Stimulated activated CD4-positive, alpha-beta T cell treated with anti-CD3 and anti-CD28 coated beads, Interleukin-12 subunit alpha, Interleukin-12 subunit beta, amount 100 ng/mL, for 4 hours (primary cell): ENCODE results near the gene ASXL2.
"Not testable (repeated sequence)": the region's sequence is repeated elsewhere in the genome, so short reads cannot be mapped to it uniquely, and the experiment has no call there.

Experiments
- DNase-seq: peaks from one replicate; pipeline ENCODE4 v3.0.0-alpha.2; 2020

ASXL2 gene

DNA sequence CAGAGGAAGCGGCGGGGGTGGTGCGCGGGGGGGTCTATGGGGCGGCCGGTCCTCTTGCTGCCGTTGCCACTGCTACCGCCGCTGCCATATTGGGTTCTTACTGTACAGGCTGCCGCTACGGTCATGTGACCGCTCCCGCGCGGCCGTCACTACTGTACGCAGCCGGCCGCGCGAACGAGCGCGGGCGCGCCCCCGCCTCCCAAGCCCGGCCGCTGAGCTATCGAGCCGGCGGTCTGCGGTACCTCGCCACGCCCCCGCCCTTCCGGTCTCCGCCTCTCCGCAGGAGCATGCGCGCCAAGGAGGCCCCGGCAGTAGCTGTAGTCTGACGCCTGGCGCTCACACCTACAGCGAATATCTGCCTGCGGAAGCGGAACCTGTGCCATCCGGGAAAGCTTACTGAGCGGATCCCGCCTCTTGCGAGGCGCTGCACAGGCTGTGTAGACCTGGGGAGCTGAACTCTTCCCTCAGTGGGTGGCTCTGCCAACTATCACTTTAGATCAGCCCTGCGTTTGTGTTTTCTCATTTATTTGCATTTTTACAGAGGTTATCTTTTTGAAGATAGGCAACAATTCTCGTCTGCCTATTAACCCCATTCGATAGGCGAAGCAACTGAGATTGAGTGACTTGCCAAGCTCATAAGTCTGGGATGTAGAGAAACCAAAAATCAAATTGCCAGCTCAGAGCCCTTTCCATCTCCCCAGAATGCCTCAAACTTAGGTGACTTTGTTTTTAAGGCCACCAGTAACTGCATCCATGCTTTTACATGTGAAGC is at the start of gene ASXL2:
Gene ASXL2 (minus strand): TSS at position 127 of the 772 bp plus-strand sequence. CDS start 265 bp downstream, outside the sequence.
- peak; percentile 96 for DNase-seq

DNA sequence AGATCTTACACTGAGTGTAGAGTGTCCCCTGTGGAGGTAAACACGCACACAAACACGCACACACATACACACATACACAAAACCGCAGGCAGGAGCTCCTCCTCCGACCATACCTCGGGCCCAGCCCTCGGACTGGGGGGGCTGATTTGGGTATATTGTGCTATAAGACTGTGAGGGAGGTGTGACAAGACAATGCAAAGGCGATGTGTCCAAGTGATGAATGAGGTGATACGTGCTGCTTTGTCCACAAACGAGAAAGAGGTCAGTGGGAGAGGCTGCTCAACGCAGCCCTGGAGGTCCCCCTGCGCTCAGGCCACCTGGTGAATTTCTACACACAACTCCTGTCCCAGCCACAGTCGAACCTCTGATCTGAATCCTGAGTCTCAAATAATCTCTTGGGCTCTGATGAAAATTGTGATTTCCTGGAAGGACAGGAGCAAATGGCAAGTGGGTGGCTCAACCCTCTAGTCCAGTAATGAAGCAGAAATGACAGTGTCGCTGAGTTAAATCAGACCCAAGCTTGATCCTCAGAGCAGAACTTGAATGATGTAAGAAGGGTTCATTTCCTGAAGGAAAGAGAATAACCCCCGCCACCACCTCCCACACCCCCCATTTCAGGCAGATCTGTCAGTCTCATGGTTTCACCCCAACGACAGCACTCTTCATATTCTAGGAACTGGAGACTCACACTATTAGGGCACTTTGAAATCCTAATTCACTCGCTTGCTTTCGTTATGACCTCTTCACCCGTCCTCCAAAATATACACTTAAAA is 48.9 kb upstream of the ASXL2 start:
- DNase-seq, result no peak

DNA sequence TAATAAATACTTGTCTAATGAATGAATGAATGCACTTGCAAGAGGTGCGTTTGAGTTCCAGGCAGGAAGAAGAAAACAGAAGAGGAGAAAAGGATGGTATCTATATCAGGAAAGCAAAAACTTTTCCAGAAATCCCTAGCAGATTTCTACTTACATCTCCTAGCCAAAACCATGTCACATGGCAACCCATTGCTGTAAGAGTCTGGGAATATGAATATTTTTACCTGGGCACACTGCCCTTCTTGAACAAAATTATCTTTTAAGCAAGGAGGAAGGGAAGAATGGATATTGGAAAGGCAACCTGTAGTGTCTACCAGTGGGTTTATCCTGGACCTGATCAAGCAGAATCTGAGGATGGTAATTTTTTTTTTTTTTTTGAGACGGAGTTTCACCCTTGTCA is 44.2 kb upstream of the ASXL2 start:
- no peak for DNase-seq

DNA sequence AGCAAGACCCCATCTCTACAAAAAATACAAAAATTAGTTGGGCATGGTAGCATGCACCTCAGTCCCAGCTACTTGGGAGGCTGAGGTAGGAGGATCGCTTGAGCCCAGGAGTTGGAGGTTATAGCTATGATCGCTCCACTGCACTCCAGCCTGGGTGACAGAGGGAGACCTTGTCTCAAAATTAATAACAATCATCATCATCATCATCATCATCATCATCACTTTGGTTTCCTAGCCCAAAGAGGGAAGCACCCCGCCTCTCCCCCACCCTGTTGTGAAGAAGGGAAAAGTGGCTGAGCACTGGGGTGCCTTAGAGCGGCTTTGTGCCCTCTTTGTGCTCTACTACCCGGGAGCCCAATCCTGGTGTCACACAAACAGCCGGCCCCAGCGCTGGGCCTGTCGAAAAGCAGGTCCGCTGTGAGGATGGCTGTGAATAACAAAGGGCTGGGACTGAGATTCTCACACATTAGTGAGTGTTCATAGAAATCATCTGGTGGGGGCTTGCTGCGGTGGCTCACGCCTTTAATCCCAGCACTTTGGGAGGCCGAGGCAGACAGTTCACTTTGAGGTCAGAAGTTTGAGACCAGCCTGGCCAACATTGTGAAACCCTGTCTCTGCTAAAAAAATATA is 42.6 kb upstream of the ASXL2 start:
- DNase-seq, result no peak

DNA sequence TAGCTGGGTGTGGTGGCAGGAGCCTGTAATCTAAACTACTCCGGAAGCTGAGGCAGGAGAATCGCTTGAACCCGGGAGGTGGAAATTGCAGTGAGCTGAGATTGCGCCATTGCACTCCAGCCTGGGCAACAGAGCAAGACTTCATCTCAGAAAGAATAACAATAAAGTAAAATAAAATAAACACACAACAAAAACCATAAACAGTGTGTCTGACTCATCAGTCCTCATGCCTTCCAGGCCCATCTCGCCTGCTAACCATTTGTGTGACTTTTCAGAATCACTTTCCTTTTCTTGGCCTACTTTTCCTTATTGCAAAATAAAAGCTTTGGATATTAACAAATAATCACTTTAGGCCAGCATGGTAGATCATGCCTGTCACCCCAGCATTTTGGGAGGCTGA is 42.0 kb upstream of the ASXL2 start:
- DNase-seq, result no peak

DNA sequence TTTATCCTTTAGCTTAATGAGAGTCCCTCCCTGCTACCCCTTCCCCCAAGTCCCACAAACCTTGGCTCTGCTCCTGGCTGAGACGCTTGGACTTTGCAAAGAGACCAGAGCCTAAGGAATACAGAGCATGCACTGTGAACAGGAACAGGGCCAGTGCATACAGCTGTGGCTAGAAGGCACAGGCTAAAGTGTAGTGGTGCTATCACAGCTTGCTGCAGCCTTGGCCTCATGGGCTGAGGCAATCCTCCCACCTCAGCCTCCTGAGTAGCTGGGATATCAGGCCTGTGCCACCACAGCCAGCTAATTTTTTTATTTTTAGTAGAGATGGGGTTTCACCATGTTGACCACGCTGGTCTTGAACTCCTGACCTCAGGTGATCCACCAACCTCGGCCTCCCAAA is 39.5 kb upstream of the ASXL2 start:
- no peak for DNase-seq

DNA sequence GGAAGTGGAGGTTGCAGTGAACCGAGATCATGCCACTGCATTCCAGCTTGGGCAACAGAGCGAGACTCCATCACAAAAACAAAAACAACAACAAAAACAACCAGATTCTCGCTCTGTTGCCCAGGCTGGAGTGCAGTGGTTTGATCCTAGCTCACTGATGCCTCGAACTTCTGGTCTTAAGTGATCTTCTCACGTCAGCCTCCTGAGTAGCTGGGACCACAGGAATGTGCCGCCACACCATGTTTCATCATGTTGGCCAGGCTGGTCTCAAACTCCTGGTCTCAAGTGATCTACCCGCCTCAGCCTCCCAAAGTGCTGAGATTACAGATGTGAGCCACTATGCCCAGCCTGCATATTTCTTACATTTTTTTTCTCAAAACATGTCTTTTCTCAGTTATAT is 39.1 kb upstream of the ASXL2 start:
- DNase-seq, result not testable (repeated sequence)

DNA sequence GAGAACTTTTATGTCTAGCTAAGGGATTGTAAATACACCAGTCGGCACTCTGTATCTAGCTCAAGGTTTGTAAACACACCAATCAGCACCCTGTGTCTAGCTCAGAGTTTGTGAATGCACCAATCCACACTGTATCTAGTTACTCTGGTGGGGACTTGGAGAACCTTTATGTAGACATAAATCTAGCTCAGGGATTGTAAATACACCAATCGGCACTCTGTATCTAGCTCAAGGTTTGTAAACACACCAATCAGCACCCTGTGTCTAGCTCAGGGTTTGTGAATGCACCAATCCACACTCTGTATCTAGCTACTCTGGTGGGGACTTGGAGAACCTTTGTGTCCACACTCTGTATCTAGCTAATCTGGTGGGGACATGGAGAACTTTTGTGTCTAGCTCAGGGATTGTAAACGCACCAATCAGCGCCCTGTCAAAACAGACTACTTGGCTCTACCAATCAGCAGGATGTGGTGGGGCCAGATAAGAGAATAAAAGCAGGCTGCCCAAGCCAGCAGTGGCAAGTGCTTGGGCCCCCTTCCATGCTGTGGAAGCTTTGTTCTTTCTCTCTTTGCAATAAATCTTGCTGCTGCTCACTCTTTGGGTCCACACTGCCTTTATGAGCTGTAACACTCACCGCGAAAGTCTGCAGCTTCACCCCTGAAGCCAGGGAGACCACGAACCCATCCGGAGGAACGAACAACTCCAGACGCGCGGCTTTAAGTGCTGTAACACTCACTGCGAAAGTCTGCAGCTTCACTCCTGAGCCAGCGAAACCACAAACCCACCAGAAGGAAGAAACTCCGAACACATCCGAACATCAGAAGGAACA is 37.9 kb upstream of the ASXL2 start:
- DNase-seq, result peak; percentile 28

DNA sequence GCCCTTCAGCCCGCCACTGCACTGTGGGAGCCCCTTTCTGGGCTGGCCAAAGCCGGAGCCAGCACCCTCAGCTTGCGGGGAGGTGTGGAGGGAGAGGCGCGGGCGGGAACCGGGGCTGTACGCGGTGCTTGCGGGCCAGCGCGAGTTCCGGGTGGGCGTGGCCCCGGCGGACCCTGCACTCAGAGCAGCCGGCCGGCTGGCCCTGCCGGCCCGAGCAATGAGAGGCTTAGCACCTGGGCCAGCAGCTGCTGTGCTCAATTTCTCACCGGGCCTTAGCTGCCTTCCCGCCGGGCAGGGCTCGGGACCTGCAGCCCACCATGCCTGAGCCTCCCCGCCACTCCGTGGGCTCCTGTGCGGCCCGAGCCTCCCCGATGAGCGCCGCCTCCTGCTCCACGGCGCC is 37.1 kb upstream of the ASXL2 start:
- DNase-seq, result not testable (repeated sequence)

DNA sequence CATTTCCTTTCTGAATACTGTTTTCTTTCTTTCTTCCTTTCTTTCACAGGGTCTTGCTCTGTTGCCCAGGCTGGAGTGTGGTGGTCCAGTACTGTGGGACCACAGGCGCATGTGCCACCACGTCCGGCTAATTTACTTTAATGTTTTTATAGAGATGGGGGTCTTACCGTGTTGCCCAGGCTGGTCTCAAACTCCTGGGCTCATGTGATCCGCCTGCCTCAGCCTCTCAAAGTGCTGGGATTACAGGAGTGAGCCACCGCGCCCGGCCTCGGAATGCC is 35.3 kb upstream of the ASXL2 start:
- not testable (repeated sequence) for DNase-seq

DNA sequence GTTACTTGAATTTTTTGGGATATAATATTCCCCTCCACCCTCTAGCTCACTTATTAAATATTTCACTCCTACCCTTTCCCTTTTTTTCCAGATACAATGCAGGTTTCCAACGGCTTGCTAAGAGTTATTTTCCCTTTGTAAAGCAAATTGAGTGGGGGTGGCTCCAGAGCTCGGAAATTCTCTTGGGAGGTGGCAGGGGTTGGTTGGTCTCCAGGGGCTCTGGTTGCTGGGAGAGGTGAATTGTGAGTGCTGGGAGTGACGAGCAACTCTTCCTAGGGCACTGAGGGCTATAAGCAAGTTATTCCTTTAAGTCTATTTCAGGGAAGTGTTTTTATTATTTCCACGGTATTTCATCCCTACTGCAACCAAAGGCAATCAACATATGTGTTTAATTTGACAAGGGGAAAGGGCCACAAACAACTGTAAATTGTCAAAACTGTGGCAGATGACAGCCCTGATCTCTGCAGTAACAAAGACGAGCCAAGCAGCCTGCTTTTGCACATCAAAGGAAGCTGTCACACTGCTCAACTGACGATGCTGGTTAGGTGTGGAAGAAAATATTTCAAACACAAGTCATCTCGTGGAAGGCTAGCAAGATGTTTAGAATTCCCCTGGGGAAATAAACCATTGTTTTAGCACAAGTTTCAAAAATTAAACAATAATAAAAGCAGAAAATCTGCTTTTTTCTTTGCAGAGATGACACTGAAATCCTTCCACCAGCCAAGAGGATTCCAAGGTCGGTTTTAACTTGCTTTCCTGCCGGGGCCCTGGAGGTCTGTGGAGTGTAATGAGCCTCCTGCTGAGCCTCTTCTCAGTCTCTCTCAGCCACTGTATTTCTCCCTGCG is 34.8 kb upstream of the ASXL2 start:
- no peak for DNase-seq

DNA sequence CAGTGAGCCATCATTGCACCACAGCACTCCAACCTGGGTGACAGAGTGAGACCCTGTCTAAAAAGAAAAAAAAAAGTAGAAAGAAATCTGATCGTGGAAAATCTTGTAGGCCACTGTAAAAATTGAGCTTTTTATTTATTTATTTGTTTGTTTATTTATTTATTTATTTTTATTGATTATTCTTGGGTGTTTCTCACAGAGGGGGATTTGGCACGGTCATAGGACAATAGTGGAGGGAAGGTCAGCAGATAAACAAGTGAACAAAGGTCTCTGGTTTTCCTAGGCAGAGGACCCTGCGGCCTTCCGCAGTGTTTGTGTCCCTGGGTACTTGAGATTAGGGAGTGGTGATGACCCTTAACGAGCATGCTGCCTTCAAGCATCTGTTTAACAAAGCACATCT is 31.3 kb upstream of the ASXL2 start:
- not testable (repeated sequence) for DNase-seq

DNA sequence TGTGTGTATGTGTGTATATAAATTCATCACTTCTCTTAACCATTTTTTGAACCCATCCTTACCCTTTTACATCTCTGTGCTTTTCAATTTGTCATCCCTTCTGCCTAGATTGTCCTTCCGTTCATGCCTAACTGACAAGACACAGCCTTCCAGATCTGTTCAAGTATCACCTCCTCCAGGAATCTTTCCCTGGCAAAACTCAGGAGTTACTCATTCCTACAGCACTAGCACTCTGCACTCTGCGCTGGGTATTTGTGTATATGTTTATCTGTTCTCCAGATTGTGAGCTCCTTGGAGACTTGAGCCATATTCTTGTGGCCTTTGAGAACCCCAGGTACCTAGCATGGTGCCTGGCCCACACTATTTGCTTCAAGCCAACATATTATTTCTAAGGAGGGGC is 26.8 kb upstream of the ASXL2 start:
- DNase-seq, result no peak

DNA sequence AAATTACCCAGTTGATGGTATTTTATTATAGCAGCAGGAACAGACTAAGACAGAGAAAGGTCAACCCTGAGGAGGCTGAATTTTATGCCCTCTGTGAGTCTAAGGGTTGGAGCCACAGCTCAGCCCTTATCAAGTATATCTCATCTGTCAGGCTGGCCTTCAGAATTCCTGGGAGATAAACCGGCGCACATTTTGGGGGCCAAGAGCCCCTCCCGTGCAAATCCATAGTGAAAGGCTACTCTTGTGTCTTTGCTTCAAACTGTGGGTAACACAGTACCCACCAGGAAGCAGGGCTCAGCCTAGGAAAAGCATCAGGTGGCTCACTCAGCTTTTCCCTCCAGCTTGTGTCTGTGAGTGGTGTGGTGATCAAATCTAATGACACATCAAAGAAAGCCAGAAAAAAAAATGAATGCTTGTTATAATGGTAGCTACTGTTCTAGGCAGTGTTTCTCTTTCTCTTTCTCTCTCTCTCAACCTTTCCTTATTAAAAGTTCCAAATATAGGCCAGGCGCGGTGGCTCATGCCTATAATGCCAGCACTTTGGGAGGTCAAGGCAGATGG is 25.0 kb upstream of the ASXL2 start:
- DNase-seq, result no peak

DNA sequence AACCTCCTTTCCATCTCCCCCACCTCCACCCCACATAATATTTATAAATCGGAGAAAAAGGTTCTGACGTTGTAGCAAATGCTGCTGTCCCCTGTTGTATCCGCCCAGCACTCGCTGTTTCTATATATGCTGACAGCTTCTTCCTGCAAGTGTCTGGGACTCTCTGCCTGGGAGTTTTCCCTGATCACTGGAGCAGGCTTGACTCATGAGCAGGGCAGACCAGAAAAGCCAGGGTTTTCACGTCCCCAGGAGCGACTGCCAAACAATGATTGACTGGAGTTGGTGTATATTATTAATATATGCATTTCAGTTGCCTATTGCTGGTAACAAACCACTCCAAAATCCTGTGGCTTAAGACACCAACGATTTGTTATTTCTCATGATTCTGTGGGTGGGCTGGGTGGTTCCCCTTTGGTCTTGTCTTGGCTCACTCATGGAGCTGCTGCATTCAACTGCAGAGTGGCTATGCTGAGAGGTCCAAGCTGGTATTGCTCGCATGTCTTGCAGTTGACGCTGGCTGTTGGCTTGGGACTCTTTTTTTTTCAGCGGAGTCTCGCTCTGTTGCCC is 21.2 kb upstream of the ASXL2 start:
- DNase-seq, result no peak

DNA sequence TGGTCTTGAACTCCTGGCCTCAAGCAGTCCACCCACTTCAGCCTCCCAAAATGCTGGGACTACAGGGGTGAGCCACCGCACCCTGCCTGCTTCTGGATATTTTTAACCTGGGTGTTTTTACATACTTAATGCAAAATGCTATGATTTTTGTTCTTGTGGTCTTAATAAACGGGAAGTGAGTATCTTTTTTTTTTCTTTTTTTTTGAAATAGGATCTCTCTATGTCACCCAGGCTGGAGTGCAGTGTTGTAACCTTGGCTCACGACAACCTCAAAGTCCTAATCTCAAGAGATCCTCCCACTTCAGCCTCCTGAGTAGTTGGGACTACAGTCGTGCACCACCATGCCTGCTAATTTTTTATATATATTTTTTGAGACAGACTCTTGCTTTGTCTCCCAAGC is 19.2 kb upstream of the ASXL2 start:
- no peak for DNase-seq

DNA sequence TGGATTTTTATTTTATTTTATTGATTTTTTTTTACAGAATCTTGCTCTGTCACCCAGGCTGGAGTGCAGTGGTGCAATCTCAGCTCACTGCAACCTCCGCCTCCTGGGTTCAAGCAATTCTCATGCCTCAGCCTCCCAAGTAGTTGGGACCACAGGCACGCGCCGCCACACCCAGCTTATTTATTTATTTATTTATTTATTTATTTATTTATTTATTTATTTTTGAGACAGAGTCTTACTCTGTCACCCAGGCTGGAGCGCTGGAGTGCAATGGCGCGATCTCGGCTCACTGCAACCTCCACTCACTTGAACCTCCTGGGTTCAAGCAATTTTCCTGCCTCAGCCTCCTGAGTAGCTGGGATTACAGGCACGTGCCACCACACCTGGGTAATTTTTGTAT is 18.0 kb upstream of the ASXL2 start:
- not testable (repeated sequence) for DNase-seq

DNA sequence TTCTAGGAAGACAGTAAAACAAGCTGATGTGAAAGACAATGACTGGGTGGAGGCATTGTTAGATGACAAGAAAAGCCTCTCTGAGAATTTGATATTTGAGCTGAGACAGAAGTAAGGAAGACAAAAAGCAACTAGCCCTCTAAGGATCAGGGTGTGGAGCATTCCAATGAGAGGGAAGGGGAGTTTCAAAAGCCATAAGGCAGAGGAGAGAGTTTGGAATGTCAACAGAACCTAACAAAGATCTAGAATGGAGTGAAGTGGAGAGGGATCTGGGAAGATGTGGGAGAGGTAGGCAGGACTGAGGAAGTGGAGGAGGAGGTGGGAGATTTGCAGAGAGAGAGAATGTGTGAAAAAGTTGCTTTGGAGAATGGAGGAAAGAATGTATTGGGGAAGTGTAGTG is 17.3 kb upstream of the ASXL2 start:
- no peak for DNase-seq

DNA sequence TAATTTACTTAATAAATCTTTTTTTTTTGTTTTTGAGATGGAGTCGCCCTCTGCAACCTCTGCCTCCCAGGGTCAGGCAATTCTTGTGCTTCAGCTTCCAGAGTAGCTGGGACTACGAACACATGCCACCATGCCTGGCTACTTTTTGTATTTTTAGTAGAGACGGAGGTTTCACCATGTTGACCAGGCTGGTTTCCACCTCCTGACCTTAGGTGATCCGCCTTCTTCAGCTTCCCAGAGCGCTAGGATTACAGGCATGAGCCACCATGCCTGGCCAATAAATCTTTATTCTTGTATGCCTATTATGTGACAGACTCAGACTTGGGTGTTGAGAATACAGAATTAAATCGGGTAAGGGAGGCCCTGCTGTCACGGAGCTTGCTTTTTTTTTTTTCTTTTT is 16.7 kb upstream of the ASXL2 start:
- DNase-seq, result no peak

DNA sequence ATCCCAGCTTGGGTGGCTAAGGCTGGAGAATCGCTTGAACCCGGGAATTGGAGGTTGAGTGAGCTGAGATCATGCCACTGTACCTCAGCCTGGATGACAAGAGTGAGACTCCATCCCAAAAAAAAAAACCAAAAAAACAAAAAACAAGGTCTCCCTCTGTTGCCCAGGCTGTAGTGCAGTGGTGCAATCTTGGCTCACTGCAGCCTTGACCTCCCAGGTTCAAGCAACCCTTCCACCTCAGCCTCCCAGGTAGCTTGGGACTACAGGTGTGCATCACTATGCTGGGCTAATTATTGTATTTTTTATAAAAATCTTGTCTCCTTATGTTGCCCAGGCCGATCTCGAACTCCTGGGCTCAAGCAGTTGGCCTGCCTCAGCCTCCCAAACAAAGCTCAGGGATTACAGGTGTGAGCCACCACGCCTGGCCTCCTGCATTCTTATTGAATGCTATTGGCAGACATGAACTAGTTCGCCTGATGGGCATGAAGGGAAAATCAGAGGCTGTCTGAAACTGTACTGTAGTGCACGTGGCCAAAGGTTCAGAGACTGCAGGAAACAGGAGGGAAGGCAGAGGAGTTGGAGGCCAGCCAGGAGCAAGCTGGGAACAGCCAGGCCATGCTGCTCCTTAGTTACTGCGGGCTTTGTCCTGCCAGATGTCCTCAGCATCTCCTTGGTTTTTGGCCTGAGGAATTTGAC is 16.0 kb upstream of the ASXL2 start:
- no peak for DNase-seq

DNA sequence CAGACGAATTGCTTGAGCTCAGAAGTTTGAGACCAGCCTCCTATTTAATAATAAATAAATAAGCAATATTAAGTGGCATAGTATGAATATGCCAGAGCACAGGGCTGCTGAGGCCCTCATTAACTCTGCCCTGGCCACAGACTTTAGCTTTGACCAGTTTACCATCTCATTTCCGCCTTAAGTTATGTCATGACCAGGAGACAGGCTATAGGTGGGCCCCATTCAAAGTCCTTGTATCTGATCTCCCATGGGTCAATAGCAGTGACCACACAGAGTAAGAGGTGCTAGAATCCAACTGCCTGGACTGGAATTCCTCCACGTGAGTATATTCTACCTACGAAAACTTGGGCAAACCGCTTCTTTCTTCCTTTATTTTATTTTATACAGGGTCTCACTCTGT is 13.4 kb upstream of the ASXL2 start:
- DNase-seq, result no peak
